Osteocyte (in vitro differentiated cells): ENCODE results near the gene FTSJ3. TPM values are rescaled to one million over a fixed set of nuclear protein-coding genes. Genes with fewer than 3 reads are reported as not detected.
A peak's percentile ranks its signal among the peaks of the same experiment; 100 is the strongest.
"Not testable (repeated sequence)": the region's sequence is repeated elsewhere in the genome, so short reads cannot be mapped to it uniquely, and the experiment has no call there.

Experiments used
- DNase-seq: peaks from one replicate; pipeline ENCODE4 v3.0.0; 2021; ENCODE audit warnings: mixed read lengths; ENCODE audit not compliant: unreplicated experiment; ENCODE audit errors: extremely low spot score
- H3K27ac Mint-ChIP-seq: one replicate; pipeline ENCODE4 v1.8.0; 2021; ENCODE audit warnings: mild to moderate bottlenecking, mixed read lengths; ENCODE audit not compliant: unreplicated experiment
- H3K27me3 Mint-ChIP-seq: one replicate; pipeline ENCODE4 v1.8.0; 2021; ENCODE audit warnings: mixed read lengths; ENCODE audit not compliant: unreplicated experiment
- H3K36me3 Mint-ChIP-seq: one replicate; pipeline ENCODE4 v1.8.0; 2021; ENCODE audit warnings: mixed read lengths; ENCODE audit not compliant: unreplicated experiment
- H3K4me1 Mint-ChIP-seq: one replicate; pipeline ENCODE4 v1.8.0; 2021; ENCODE audit warnings: mixed read lengths; ENCODE audit not compliant: unreplicated experiment
- H3K4me3 Mint-ChIP-seq: one replicate; pipeline ENCODE4 v1.8.0; 2021; ENCODE audit warnings: mild to moderate bottlenecking, moderate library complexity, mixed read lengths; ENCODE audit not compliant: unreplicated experiment
- H3K9me3 Mint-ChIP-seq: one replicate; pipeline ENCODE4 v1.8.0; 2021; ENCODE audit warnings: mixed read lengths; ENCODE audit not compliant: unreplicated experiment
- total RNA-seq: library from RNA; stranded (reverse); gene quantifications from 2 replicates; pipeline ENCODE4 v1.2.1, GENCODE V29; 2021
- TF ChIP-seq, protein P1 (sequence below): fragments of 200-600 bp; sonication (generic); IDR thresholded peaks from 2 replicates; pipeline ENCODE4 v1.5.0; 2021; ENCODE audit warnings: antibody characterized with exemption, mild to moderate bottlenecking, moderate library complexity

Gene FTSJ3
- total RNA-seq, 1 donor from 2014 or later: 36.1 TPM

DNA sequence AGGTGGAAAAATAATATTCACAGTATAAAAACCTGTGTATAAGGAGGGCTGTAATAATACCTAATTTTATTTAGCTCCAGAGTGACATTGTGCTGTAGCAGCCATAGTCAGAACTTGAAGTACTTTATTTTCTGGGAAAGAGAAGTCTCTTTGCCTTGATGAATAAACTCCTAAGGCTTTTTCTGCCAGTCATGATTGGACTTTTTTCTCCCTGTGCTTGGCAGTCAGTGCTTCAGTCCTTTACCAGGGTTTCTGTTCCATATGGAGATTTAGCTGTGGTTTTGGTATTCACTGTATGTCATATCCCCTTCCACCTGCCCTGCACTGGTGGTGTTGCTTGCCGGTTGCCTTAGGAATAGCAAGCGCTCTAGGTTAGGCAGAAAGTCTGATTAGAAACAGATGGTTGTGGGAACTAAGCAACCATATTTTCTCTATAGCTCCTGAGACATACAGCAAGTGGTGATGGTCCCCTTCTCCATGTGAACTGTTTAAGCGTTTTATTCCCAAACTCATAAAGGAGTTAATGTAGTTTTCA lies 28.8 kb downstream of the FTSJ3 start:
- TF ChIP-seq, protein P1, sequence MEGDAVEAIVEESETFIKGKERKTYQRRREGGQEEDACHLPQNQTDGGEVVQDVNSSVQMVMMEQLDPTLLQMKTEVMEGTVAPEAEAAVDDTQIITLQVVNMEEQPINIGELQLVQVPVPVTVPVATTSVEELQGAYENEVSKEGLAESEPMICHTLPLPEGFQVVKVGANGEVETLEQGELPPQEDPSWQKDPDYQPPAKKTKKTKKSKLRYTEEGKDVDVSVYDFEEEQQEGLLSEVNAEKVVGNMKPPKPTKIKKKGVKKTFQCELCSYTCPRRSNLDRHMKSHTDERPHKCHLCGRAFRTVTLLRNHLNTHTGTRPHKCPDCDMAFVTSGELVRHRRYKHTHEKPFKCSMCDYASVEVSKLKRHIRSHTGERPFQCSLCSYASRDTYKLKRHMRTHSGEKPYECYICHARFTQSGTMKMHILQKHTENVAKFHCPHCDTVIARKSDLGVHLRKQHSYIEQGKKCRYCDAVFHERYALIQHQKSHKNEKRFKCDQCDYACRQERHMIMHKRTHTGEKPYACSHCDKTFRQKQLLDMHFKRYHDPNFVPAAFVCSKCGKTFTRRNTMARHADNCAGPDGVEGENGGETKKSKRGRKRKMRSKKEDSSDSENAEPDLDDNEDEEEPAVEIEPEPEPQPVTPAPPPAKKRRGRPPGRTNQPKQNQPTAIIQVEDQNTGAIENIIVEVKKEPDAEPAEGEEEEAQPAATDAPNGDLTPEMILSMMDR: no peak
- H3K27ac Mint-ChIP-seq: no peak overlapping the region
- H3K9me3 Mint-ChIP-seq: no peaks in the 10 kb centered on the region
- H3K4me1 Mint-ChIP-seq: no peaks in the 10 kb centered on the region
- H3K36me3 Mint-ChIP-seq: peaks cover 55% of the 10 kb centered on the region
- H3K4me3 Mint-ChIP-seq: no peak overlapping the region
- no peak for DNase-seq
- H3K27me3 Mint-ChIP-seq: no peaks in the 10 kb centered on the region

DNA sequence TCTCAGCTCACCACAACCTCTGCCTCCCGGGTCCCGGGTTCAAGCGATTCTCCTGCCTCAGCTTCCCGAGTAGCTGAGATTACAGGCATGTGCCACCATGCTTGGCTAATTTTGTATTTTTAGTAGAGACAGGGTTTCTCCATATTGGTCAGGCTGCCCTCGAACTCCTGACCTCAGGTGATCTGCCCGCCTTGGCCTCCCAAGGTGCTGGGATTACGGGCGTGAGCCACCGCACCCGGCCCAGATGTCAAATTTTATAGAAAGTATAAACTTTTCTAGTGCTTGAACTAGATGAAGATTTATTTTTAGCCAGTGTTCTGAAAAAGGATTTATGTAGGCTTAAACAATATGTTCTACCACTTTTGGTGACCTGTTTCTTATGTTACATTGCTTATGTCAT lies 31.1 kb downstream of the FTSJ3 start:
- H3K4me1 Mint-ChIP-seq, H3K9me3 Mint-ChIP-seq, H3K27me3 Mint-ChIP-seq, H3K4me3 Mint-ChIP-seq, DNase-seq, H3K27ac Mint-ChIP-seq: not testable (repeated sequence)
- peaks cover 61% of the 10 kb centered on the region for H3K36me3 Mint-ChIP-seq

DNA sequence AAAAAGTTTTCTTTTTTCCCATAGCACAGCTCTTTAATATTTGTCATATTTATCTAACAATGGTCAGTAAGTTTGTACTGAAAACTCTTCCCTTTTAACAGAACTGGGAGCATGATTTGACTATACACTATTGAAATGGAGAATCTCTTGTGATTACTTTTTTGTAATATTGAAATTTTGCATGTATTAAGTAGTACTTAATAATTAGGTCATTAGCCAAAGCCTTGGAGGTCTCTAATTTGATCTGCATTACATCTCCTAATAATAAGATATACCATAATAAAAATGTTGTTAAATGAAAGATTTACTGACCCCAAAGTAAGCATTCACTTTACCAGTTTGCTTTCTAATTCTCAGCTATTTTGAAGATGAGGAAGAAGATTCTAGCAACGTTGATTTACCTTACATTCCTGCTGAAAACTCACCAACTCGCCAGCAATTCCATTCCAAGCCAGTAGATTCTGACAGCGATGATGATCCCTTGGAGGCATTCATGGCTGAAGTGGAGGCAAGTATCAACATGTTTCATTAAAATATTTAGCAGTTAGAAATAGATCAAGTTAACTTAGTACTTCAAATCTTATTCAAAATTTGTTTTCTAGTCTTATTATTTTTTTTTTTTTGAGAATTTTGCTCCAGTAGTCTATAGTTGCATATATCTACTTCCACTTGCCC lies 35.3 kb downstream of the FTSJ3 start:
- no peak overlapping the region for H3K27ac Mint-ChIP-seq
- no peaks in the 10 kb centered on the region for H3K27me3 Mint-ChIP-seq
- no peaks in the 10 kb centered on the region for H3K9me3 Mint-ChIP-seq
- no peak for DNase-seq
- H3K4me1 Mint-ChIP-seq: no peaks in the 10 kb centered on the region
- TF ChIP-seq, protein P1: no peak
- no peak overlapping the region for H3K4me3 Mint-ChIP-seq
- H3K36me3 Mint-ChIP-seq: peaks cover 41% of the 10 kb centered on the region

DNA sequence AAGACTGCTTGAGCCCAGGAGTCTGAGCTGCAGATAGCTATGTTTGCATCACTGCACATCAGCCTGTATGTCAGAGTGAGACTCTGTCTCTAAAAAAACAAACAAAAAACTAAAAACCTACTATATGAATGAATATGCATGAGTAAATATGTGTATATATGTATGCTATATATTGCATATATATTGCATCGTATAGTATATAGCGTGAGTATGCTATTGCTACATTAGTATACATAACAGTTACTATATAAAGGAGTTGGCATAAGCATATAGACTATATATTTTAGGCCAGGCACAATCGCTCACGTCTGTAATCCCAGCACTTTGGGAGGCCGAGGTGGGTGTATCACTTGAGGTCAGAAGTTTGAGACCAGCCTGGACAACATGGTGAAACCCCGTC lies 37.4 kb downstream of the FTSJ3 start:
- Mint-ChIP-seq H3K9me3 (no peaks in the 10 kb centered on the region), H3K36me3 (peaks cover 35% of the 10 kb centered on the region), H3K27ac (peak overlapping the region; percentile 34), H3K27me3 (no peaks in the 10 kb centered on the region), H3K4me1 (peaks cover 7% of the 10 kb centered on the region), H3K4me3 (no peak overlapping the region)
- DNase-seq: no peak
- TF ChIP-seq, protein P1: no peak

DNA sequence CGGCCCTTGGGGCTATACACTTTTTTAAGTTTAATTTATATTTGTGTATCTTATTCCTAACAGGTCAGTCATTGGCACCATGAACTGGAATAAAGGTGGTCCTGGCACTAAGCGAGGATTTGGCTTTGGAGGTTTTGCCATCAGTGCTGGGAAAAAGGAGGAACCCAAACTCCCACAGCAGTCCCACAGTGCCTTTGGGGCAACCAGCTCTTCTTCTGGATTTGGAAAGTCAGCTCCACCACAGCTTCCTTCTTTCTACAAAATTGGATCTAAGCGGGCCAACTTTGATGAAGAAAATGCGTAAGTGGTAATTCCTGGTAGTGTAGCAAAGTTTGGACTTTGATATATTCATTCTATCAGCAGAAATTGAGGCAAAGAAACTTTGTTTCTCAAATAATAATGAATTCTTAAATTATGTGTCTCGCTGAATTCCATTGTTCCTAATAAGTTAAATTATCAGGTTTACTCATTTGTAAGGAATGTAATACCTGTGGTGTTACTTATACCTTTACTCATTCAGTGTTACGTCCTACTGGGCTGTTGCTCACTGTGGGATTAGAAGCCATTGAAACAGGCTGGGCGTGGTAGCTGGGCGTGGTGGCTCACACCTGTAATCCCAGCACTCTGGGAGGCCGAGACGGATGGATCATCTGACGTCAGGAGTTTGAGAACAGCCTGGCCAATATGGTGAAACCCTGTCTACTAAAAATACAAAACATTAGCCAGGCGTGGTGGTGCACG lies 40.3 kb downstream of the FTSJ3 start:
- no peaks in the 10 kb centered on the region for H3K9me3 Mint-ChIP-seq

More for the DNA sequence above, 40.3 kb downstream of the FTSJ3 start:
- TF ChIP-seq, protein P1: no peak
- DNase-seq: no peak
- Mint-ChIP-seq H3K4me3 (no peak overlapping the region), H3K27ac (no peak overlapping the region), H3K4me1 (peaks cover 7% of the 10 kb centered on the region), H3K27me3 (no peaks in the 10 kb centered on the region), H3K36me3 (peaks cover 18% of the 10 kb centered on the region)
